SU-DHL-6 (cell line): ENCODE data around the gene GIPR.

ENCODE experiments used
- H2AFZ ChIP-seq: fragments of 200-600 bp; sonication (generic); 2 replicates; pipeline ENCODE4 v1.6.1; 2014; ENCODE audit warnings: low read depth, mild to moderate bottlenecking, moderate library complexity, mixed read lengths, antibody characterized with exemption, low read length; ENCODE audit not compliant: severe bottlenecking
- H3F3A ChIP-seq: fragments of 200-600 bp; shearing (Covaris generic); 2 replicates; pipeline ENCODE4 v1.6.0; 2016; ENCODE audit warnings: antibody characterized with exemption, mild to moderate bottlenecking; ENCODE audit not compliant: insufficient read depth
- H3K27ac ChIP-seq: fragments of 200-600 bp; sonication (generic); 2 replicates; pipeline ENCODE4 v1.5.1; 2016; ENCODE audit warnings: low read depth, mild to moderate bottlenecking, low read length, moderate library complexity, mixed read lengths
- H3K27me3 ChIP-seq: fragments of 200-600 bp; sonication (generic), shearing (Covaris generic); 2 replicates; pipeline ENCODE4 v1.6.0; 2014; ENCODE audit warnings: mild to moderate bottlenecking, low read length
- H3K36me3 ChIP-seq: fragments of 200-600 bp; sonication (generic); 2 replicates; pipeline ENCODE4 v1.6.1; 2014; ENCODE audit warnings: mild to moderate bottlenecking, low read length, mixed read lengths
- H3K4me2 ChIP-seq: fragments of 300-600, 200-600 bp; shearing (Covaris generic), sonication (generic); 2 replicates; pipeline ENCODE4 v1.6.0; 2014; ENCODE audit warnings: low read length, low read depth, mild to moderate bottlenecking; ENCODE audit not compliant: poor library complexity, severe bottlenecking
- H3K4me3 ChIP-seq: fragments of 200-600 bp; sonication (generic); 2 replicates; pipeline ENCODE4 v1.5.1; 2014; ENCODE audit warnings: antibody characterized with exemption, low read length, mild to moderate bottlenecking, mixed read lengths; ENCODE audit not compliant: insufficient read depth, poor library complexity, severe bottlenecking
- H3K79me2 ChIP-seq: fragments of 200-600 bp; sonication (generic); 2 replicates; pipeline ENCODE4 v1.6.1; 2014; ENCODE audit warnings: mild to moderate bottlenecking, low read length, moderate library complexity; ENCODE audit not compliant: insufficient read depth
- H3K9ac ChIP-seq: fragments of 200-600 bp; sonication (generic); 2 replicates; pipeline ENCODE4 v1.7.0; 2014; ENCODE audit warnings: mild to moderate bottlenecking, low read length
- H3K9me2 ChIP-seq: fragments of 200-600 bp; sonication (generic); replicated peaks from 2 replicates; pipeline ENCODE4 v1.6.1; 2014; ENCODE audit warnings: low read length; ENCODE audit not compliant: insufficient read depth
- H3K9me3 ChIP-seq: fragments of 200-600 bp; sonication (generic); 2 replicates; pipeline ENCODE4 v1.6.1; 2014; ENCODE audit warnings: low read length, mixed read lengths; ENCODE audit not compliant: insufficient read depth
- H4K20me1 ChIP-seq: fragments of 200-600 bp; sonication (generic); 2 replicates; pipeline ENCODE4 v1.6.1; 2014; ENCODE audit warnings: low read depth, mild to moderate bottlenecking, antibody characterized with exemption, low read length, moderate library complexity, mixed read lengths
- CTCF ChIP-seq: fragments of 200-600 bp; sonication (generic); IDR thresholded peaks from one replicate; pipeline ENCODE4 v1.5.1; 2017; ENCODE audit warnings: antibody characterized with exemption, mild to moderate bottlenecking, low read length, moderate library complexity; ENCODE audit not compliant: insufficient read depth, poor library complexity, severe bottlenecking
- EZH2phosphoT487 ChIP-seq: fragments of 200-600 bp; sonication (generic), shearing (Covaris generic); conservative IDR thresholded peaks from 2 replicates; pipeline ENCODE4 v1.6.1; 2018; ENCODE audit warnings: mild to moderate bottlenecking, antibody characterized with exemption, low read length, moderate library complexity, mixed read lengths

The GIPR gene

GRCh38 chr19:45657520-45658167 is 10.4 kb upstream of the GIPR start:
- Histone ChIP-seq H3K4me2 (no peak overlapping the region), H2AFZ (no peak overlapping the region), H3K9me3 (no peaks in the 10 kb centered on the region), H3K9me2 (no peaks in the 10 kb centered on the region), H3K27me3 (no peaks in the 10 kb centered on the region), H3F3A (no peaks in the 10 kb centered on the region), H3K27ac (no peak overlapping the region), H3K4me3 (no peak overlapping the region), H3K79me2 (no peaks in the 10 kb centered on the region), H3K9ac (no peak overlapping the region), H3K36me3 (no peaks in the 10 kb centered on the region), H4K20me1 (no peaks in the 10 kb centered on the region)
- TF ChIP-seq CTCF (no peak), EZH2phosphoT487 (no peak)

- H3K9me2 ChIP-seq, result no peaks in the 10 kb centered on the region
- TF ChIP-seq EZH2phosphoT487 (no peak), CTCF (no peak)
- no peak overlapping the region for H3K4me3 ChIP-seq
- H4K20me1 ChIP-seq, result no peaks in the 10 kb centered on the region
- H3F3A ChIP-seq, result no peaks in the 10 kb centered on the region
- H3K9me3 ChIP-seq, result no peaks in the 10 kb centered on the region
- no peaks in the 10 kb centered on the region for H3K36me3 ChIP-seq
- H3K9ac ChIP-seq, result no peak overlapping the region
- H3K79me2 ChIP-seq, result no peaks in the 10 kb centered on the region
- H3K27me3 ChIP-seq, result no peaks in the 10 kb centered on the region
- no peak overlapping the region for H3K27ac ChIP-seq
- no peak overlapping the region for H2AFZ ChIP-seq
- H3K4me2 ChIP-seq, result no peak overlapping the region
These were observed 8.8 kb upstream of the GIPR start for GRCh38 chr19:45659096-45659729.

- Histone ChIP-seq H4K20me1 (no peaks in the 10 kb centered on the region), H3K79me2 (no peaks in the 10 kb centered on the region), H3K36me3 (no peaks in the 10 kb centered on the region), H3K27me3 (no peaks in the 10 kb centered on the region), H3K9me3 (no peaks in the 10 kb centered on the region), H3K9ac (no peak overlapping the region), H3K27ac (no peak overlapping the region), H3K4me3 (no peak overlapping the region), H3F3A (no peaks in the 10 kb centered on the region), H3K9me2 (no peaks in the 10 kb centered on the region), H2AFZ (no peak overlapping the region), H3K4me2 (no peak overlapping the region)
- TF ChIP-seq CTCF (no peak), EZH2phosphoT487 (no peak)
These were observed 7.4 kb upstream of the GIPR start for GRCh38 chr19:45660636-45661035.
